OCI-LY7 (cell line): ENCODE data around the gene PI4K2B. TPM values are rescaled to one million over a fixed set of nuclear protein-coding genes. Genes with fewer than 3 reads are reported as not detected.

Source experiments
- BruUV-seq: library from RNA; stranded (reverse); fragments of 400-500 nt; replicated peaks from 2 replicates; lab custom pipeline; 2021; lab: Mats Ljungman, UMichigan
- CTCF ChIA-PET: fragments of 300-600 bp; sonication (Branson Sonifier 250); formaldehyde crosslinking; loops from one replicate; lab custom pipeline; 2022; ENCODE audit warnings: antibody characterized with exemption; ENCODE audit not compliant: unreplicated experiment; lab: Charles Lee
- POLR2A ChIA-PET: fragments of 300-600 bp; sonication (Branson Sonifier 250); formaldehyde crosslinking; loops from one replicate; lab custom pipeline; 2022; ENCODE audit warnings: antibody characterized with exemption; lab: Charles Lee
- DNase-seq: peaks from one replicate; pipeline ENCODE4 v3.0.0-alpha.2; 2015; ENCODE audit warnings: low spot score
- H2AFZ ChIP-seq: fragments of 200-600 bp; sonication (generic), shearing (Covaris generic); 2 replicates; pipeline ENCODE4 v1.6.1; 2014; ENCODE audit warnings: mild to moderate bottlenecking, antibody characterized with exemption, low read length, moderate library complexity
- H3K27ac ChIP-seq: fragments of 200-600 bp; sonication (generic); 2 replicates; pipeline ENCODE4 v1.5.1; 2014; ENCODE audit warnings: mixed run types, low read depth, mild to moderate bottlenecking, moderate library complexity, low read length, inconsistent platforms; ENCODE audit not compliant: poor library complexity, severe bottlenecking
- H3K36me3 ChIP-seq: fragments of 200-600 bp; sonication (generic); 2 replicates; pipeline ENCODE4 v1.6.1; 2014; ENCODE audit warnings: mild to moderate bottlenecking, antibody characterized with exemption, low read length, moderate library complexity, mixed read lengths; ENCODE audit not compliant: insufficient read depth
- H3K4me1 ChIP-seq: fragments of 200-600 bp; sonication (generic); 2 replicates; pipeline ENCODE4 v1.5.1; 2014; ENCODE audit warnings: mild to moderate bottlenecking, low read length; ENCODE audit not compliant: insufficient read depth, poor library complexity, severe bottlenecking
- H3K4me2 ChIP-seq: fragments of 200-600 bp; sonication (generic); 2 replicates; pipeline ENCODE4 v1.6.1; 2014; ENCODE audit warnings: mild to moderate bottlenecking, low read length
- H3K4me3 ChIP-seq: fragments of 200-600 bp; sonication (generic); 2 replicates; pipeline ENCODE4 v1.5.1; 2014; ENCODE audit warnings: mild to moderate bottlenecking, low read depth, low read length; ENCODE audit not compliant: poor library complexity, severe bottlenecking
- H3K79me2 ChIP-seq: fragments of 200-600 bp; sonication (generic); 2 replicates; pipeline ENCODE4 v1.6.1; 2016; ENCODE audit warnings: low read depth, mild to moderate bottlenecking, low read length, moderate library complexity, mixed read lengths; ENCODE audit not compliant: insufficient read depth
- H3K9me2 ChIP-seq: fragments of 200-600 bp; sonication (generic); 2 replicates; pipeline ENCODE4 v1.6.1; 2016; ENCODE audit warnings: mild to moderate bottlenecking, low read length, mixed read lengths; ENCODE audit not compliant: insufficient read depth
- H3K9me3 ChIP-seq: fragments of 200-600 bp; sonication (generic); 2 replicates; pipeline ENCODE4 v1.6.1; 2014; ENCODE audit warnings: mild to moderate bottlenecking, mixed run types, low read length, mixed read lengths
- H4K20me1 ChIP-seq: fragments of 200-600 bp; sonication (generic); 2 replicates; pipeline ENCODE4 v1.6.1; 2014; ENCODE audit warnings: mild to moderate bottlenecking, antibody characterized with exemption, low read length, moderate library complexity, mixed read lengths; ENCODE audit not compliant: insufficient read depth
- EZH2phosphoT487 ChIP-seq: fragments of 200-600 bp; sonication (generic); IDR thresholded peaks from 2 replicates; pipeline ENCODE4 v1.6.1; 2018; ENCODE audit warnings: low read depth, borderline replicate concordance, mild to moderate bottlenecking, mixed run types, antibody characterized with exemption, low read length, moderate library complexity, mixed read lengths
- intact Hi-C: fragments of 100-400 bp; cut with micrococcal nuclease; formaldehyde crosslinking; loops from one replicate; pipeline ENCODE4 v1.10.0; 2022; ENCODE audit not compliant: unreplicated experiment
- total RNA-seq, 2 experiments: library from RNA; depleted of rRNA in 1 of 2; stranded (reverse); fragments of >200 nt in 1 of 2; shearing (Covaris generic) in 1 of 2; gene quantifications; 2 replicates each; pipeline ENCODE4 v1.2.3, GENCODE V29; 2014 to 2022
- TF ChIP-seq, protein P1 (sequence below): fragments of 200-600 bp; sonication (generic); conservative IDR thresholded peaks from 2 replicates; pipeline ENCODE4 v1.5.1; 2014; ENCODE audit warnings: mild to moderate bottlenecking, antibody characterized with exemption, low read length, moderate library complexity, mixed read lengths

The PI4K2B gene
- total RNA-seq, 2 experiments from 2014 or later, result 40.4 to 41.6 TPM

DNA sequence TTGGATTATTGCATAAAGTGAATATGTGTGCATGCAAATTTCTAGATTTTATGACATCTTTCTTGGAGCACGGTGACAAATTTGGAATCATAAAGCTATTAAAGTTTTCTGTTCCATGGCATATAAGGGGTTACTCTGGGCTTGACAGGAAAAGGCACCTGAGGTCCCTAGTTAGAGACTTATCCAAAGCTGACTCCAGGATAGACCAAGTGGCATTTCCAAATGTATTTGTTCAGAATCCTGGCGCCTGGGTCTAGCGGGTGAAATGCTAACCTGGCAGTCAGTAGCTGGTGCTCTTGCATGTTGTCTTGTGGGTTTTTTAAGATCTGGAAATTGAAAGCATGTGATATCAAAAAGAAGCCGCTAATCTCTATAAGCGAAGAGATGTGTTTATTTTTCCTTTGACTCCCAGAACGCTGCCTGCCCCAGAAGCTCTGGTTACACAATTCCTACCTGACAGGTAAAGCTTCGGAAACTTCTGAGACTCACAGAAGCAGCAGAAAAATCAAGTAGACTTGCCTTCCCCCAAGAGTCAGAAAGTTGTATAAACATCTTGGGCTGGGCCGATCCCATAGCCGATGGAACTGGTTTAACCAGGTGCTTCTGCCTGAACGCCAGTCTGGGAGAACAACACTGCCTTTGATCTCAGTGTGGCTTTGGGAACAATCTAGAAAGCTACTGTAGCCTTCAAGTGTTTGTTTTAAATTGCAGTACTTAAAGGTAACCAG lies 65.8 kb downstream of the PI4K2B start:
- no peaks in the 10 kb centered on the region for H3K79me2 ChIP-seq
- H3K4me2 ChIP-seq, result no peak overlapping the region
- H3K36me3 ChIP-seq, result no peaks in the 10 kb centered on the region
- H3K27ac ChIP-seq, result no peak overlapping the region
- H3K9me2 ChIP-seq, result no peaks in the 10 kb centered on the region
- CTCF ChIA-PET, result no interaction called here
- TF ChIP-seq EZH2phosphoT487, result no peak
- TF ChIP-seq, protein P1, sequence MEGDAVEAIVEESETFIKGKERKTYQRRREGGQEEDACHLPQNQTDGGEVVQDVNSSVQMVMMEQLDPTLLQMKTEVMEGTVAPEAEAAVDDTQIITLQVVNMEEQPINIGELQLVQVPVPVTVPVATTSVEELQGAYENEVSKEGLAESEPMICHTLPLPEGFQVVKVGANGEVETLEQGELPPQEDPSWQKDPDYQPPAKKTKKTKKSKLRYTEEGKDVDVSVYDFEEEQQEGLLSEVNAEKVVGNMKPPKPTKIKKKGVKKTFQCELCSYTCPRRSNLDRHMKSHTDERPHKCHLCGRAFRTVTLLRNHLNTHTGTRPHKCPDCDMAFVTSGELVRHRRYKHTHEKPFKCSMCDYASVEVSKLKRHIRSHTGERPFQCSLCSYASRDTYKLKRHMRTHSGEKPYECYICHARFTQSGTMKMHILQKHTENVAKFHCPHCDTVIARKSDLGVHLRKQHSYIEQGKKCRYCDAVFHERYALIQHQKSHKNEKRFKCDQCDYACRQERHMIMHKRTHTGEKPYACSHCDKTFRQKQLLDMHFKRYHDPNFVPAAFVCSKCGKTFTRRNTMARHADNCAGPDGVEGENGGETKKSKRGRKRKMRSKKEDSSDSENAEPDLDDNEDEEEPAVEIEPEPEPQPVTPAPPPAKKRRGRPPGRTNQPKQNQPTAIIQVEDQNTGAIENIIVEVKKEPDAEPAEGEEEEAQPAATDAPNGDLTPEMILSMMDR, result no peak
- no peaks in the 10 kb centered on the region for H4K20me1 ChIP-seq
- H2AFZ ChIP-seq, result no peak overlapping the region
- POLR2A ChIA-PET, result interaction anchor here (0.6 kb wide), 2 partner anchors 9 to 155 kb away, joined by 3 to 4 read pairs; no protein-coding TSS in a partner anchor
- no peaks in the 10 kb centered on the region for H3K9me3 ChIP-seq
- no peaks in the 10 kb centered on the region for H3K4me1 ChIP-seq
- no peak for DNase-seq
- intact Hi-C loops, result no loop called here
- BruUV-seq, result no TSS peak
- no peak overlapping the region for H3K4me3 ChIP-seq

DNA sequence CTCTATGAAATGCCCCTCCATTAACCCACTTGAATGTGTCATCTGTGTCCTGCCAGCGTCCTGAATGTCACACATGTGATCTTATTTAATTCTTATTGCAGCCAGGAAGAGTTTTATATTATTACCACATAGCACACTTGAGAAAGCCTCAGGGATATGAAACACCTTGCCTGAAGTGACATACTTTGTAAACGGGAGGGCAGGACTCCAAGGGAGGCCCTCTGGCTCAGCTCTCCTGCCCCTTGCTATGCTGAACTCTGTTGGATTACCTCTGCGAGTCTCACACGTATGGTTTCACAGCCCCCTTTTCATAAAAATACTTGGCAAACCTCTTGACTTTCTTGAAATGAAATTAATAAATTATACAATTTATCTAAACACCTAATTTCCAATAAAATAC lies 67.6 kb downstream of the PI4K2B start:
- Histone ChIP-seq H3K9me3 (no peaks in the 10 kb centered on the region), H4K20me1 (no peaks in the 10 kb centered on the region), H3K27ac (no peak overlapping the region), H3K4me1 (no peaks in the 10 kb centered on the region), H3K4me2 (no peak overlapping the region), H3K9me2 (no peaks in the 10 kb centered on the region), H3K36me3 (no peaks in the 10 kb centered on the region), H2AFZ (no peak overlapping the region), H3K4me3 (no peak overlapping the region), H3K79me2 (no peaks in the 10 kb centered on the region)
- TF ChIP-seq, protein P1, result no peak
- TF ChIP-seq EZH2phosphoT487, result no peak
- ChIA-PET CTCF (no interaction called here), POLR2A (no interaction called here)
- intact Hi-C loops, result no loop called here
- no peak for DNase-seq
- no TSS peak for BruUV-seq

DNA sequence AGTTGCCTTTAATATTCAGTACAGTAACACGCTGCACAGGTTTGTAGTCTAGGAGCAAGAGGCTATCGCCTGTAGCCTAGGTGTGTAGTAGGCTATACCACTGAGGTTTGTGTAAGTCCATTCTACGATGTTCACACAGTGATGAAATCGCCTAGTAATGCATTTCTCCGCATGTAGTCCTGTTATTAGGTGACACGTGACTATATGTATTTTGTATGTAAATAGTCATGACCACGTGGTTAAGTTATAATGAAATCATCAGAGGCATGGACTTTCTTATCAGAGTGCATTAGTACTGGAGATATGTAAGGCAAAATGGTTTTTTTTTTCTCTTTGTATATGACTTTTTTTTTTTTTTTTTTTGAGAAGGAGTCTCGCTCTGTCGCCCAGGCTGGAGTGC lies 68.8 kb downstream of the PI4K2B start:
- CTCF ChIA-PET, result no interaction called here
- no TSS peak for BruUV-seq
- no peak overlapping the region for H3K4me2 ChIP-seq

More for the DNA sequence above, 68.8 kb downstream of the PI4K2B start:
- Histone ChIP-seq H3K9me2 (no peaks in the 10 kb centered on the region), H4K20me1 (no peaks in the 10 kb centered on the region), H3K9me3 (no peaks in the 10 kb centered on the region), H3K36me3 (no peaks in the 10 kb centered on the region), H3K4me3 (no peak overlapping the region), H3K27ac (no peak overlapping the region), H3K79me2 (no peaks in the 10 kb centered on the region), H3K4me1 (no peaks in the 10 kb centered on the region), H2AFZ (no peak overlapping the region)
- intact Hi-C loops, result no loop called here
- POLR2A ChIA-PET, result interaction anchor here (2.0 kb wide), 1 partner anchor 10 kb away, joined by 5 read pairs; the partner anchor contains the start of gene ZCCHC4
- no peak for DNase-seq
- TF ChIP-seq, protein P1, result no peak
- no peak for TF ChIP-seq EZH2phosphoT487
